HL-60 (cell line): ENCODE results near the gene CCDC9.
A peak's percentile ranks its signal among the peaks of the same experiment; 100 is the strongest.
"Not testable (repeated sequence)": the region's sequence is repeated elsewhere in the genome, so short reads cannot be mapped to it uniquely, and the experiment has no call there.

Source experiments
- POLR2AphosphoS5 ChIP-seq: IDR thresholded peaks from 2 replicates; pipeline ENCODE4 v1.6.1; 2012; ENCODE audit warnings: low read depth
- SPI1 ChIP-seq: IDR thresholded peaks from 2 replicates; pipeline ENCODE4 v1.6.1; 2012; ENCODE audit warnings: low read depth, mild to moderate bottlenecking, borderline replicate concordance
- TF ChIP-seq, protein P1 (sequence below): IDR thresholded peaks from one replicate; pipeline ENCODE4 v1.5.1; 2011; ENCODE audit warnings: low read length, control low read depth, inconsistent platforms; ENCODE audit not compliant: insufficient read depth

DNA sequence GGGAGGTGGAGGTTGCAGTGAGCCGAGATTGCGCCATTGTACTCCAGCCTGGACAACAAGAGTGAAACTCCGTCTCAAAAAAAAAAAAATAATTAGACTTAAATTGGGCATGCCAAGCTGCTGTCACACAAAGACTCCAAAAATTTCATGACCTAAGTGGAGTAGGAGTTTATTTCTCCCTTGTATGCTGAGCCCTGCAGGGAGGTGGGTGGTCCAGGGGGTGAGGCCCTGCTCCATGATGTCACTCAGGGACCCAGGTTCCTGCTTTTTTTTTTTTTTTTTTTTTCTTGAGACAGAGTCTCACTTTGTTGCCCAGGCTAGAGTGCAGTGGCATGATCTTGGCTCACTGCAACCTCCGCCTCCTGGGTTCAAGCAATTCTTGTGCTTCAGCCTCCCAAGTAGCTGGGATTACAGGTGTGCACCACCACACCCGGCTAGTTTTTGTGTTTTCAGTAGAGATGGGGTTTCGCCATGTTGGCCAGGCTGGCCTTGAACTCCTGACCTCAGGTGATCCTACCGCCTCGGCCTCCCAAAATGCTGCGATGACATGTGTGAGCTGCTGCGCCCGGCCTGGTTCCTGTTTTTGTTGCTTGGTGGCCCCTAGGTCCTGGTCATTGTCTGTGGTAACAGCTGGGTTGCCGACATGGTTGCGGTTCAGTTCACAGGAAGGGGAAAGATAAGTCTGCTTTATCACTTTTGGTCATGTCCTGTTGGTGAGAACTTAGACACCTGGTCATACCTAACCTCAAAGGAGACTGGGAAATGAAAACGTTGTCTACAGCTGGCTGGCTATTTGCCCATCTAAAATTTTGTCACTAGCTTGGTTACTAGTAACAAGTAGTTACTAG lies 5.8 kb downstream of the CCDC9 start:
- TF ChIP-seq, protein P1, sequence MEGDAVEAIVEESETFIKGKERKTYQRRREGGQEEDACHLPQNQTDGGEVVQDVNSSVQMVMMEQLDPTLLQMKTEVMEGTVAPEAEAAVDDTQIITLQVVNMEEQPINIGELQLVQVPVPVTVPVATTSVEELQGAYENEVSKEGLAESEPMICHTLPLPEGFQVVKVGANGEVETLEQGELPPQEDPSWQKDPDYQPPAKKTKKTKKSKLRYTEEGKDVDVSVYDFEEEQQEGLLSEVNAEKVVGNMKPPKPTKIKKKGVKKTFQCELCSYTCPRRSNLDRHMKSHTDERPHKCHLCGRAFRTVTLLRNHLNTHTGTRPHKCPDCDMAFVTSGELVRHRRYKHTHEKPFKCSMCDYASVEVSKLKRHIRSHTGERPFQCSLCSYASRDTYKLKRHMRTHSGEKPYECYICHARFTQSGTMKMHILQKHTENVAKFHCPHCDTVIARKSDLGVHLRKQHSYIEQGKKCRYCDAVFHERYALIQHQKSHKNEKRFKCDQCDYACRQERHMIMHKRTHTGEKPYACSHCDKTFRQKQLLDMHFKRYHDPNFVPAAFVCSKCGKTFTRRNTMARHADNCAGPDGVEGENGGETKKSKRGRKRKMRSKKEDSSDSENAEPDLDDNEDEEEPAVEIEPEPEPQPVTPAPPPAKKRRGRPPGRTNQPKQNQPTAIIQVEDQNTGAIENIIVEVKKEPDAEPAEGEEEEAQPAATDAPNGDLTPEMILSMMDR = not testable (repeated sequence)
- TF ChIP-seq POLR2AphosphoS5 = peak; percentile 96
- TF ChIP-seq SPI1 = peak; percentile 75; the same call in 1 of the 2 replicates
